ENCODE measurements around the gene ARHGAP24. TPM values are rescaled to one million over a fixed set of nuclear protein-coding genes. Genes with fewer than 3 reads are reported as not detected.

ARHGAP24 gene
- total and polyA plus RNA-seq, 2 donors (not counting 3 experiments of a cell fraction or from before 2014, with no cell fraction given) = 52.1 to 79.4 TPM

DNA sequence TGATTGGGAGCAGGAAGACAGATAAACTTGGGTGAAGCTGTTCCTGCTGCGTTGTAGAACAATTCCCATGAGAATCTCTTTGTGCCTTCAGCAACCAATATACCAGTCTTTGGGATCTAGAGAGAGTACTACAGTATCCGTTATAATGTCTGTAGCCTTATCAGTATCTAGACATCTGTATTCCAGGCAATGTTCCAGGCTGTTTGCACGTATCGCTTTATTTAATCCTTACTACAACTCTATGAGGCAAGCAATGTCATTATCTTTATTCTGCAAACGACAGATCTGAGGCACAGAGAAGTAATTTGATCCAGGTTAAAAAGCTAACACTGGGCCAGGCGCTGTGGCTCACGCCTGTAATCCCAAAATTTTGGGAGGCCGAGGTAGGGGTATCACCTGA, 251.6 kb downstream of the ARHGAP24 start:
- ChIA-PET CTCF (no interaction called here), POLR2A (no interaction called here)
- H3K27me3 ChIP-seq (ENCODE audit: control insufficient read depth in 2 of 2, insufficient read depth in 2 of 2, low read length in 2 of 2) = no peaks in the 10 kb centered on the region
- H3K4me2 ChIP-seq (ENCODE audit: insufficient read depth, low read length) = no peak overlapping the region
- no peak overlapping the region for H3K4me3 ChIP-seq (replicated peaks in 1 of 3; ENCODE audit: insufficient read depth in 1 of 3, low read depth in 1 of 3, low read length in 3 of 3)
- dilution Hi-C loops (cut with MboI; ENCODE audit: extremely low pct_ligation_motif_present, low sequenced_read_pairs) (no loop called here), intact Hi-C loops (cut with micrococcal nuclease) (no loop called here)
- no peaks in the 10 kb centered on the region for H3K9me3 ChIP-seq (replicated peaks; ENCODE audit: control insufficient read depth, insufficient read depth, low read length)
- no peak overlapping the region for H3K27ac ChIP-seq (ENCODE audit: insufficient read depth, low read depth, low read length)
- H3K79me2 ChIP-seq (ENCODE audit: control insufficient read depth, insufficient read depth, low read length) = no peaks in the 10 kb centered on the region
- H3K4me1 ChIP-seq (ENCODE audit: control insufficient read depth, extremely low read depth, insufficient read depth, low read length) = no peaks in the 10 kb centered on the region
- BruUV-seq (replicated peaks) = no TSS peak
- no peak overlapping the region for H3K9ac ChIP-seq (replicated peaks; ENCODE audit: extremely low read depth, insufficient read depth, low read length)
- H2AFZ ChIP-seq (ENCODE audit: low read depth, low read length) = no peak overlapping the region
- H3K36me3 ChIP-seq (ENCODE audit: control insufficient read depth in 2 of 2, extremely low read depth in 1 of 2, insufficient read depth in 2 of 2, low read length in 2 of 2) = no peaks in the 10 kb centered on the region
- H4K20me1 ChIP-seq (replicated peaks; ENCODE audit: control insufficient read depth, extremely low read depth, insufficient read depth, low read length) = no peaks in the 10 kb centered on the region
- DNase-seq (ENCODE audit: low read depth, low spot score) = no peak
- TF ChIP-seq CTCF (IDR thresholded peaks at IDR 0.05; ENCODE audit: extremely low read depth in 1 of 2, insufficient read depth in 1 of 2, low read depth in 1 of 2, low read length in 2 of 2) = no peak
- TF ChIP-seq POLR2AphosphoS5 (IDR thresholded peaks at IDR 0.05; ENCODE audit: insufficient read depth, low read depth, low read length) = no peak
- TF ChIP-seq EZH2 (IDR thresholded peaks at IDR 0.05; ENCODE audit: borderline replicate concordance, low read depth, low read length, severe bottlenecking) = no peak
- no peak for TF ChIP-seq FOS (IDR thresholded peaks at IDR 0.05; ENCODE audit: borderline replicate concordance, insufficient read depth, low read length)
- TF ChIP-seq MAX (IDR thresholded peaks at IDR 0.05; ENCODE audit: insufficient read depth, insufficient read length) = no peak
- TF ChIP-seq JUN (IDR thresholded peaks at IDR 0.05; ENCODE audit: borderline replicate concordance, insufficient read depth, insufficient read length, low read depth) = no peak
- TF ChIP-seq GATA2 (IDR thresholded peaks at IDR 0.05; ENCODE audit: insufficient read depth, insufficient read length, low read depth, low read length) = no peak
- no peak for TF ChIP-seq POLR2A (IDR thresholded peaks at IDR 0.05; ENCODE audit: low read depth, low read length)
- TF ChIP-seq MYC (IDR thresholded peaks at IDR 0.05; ENCODE audit: low read depth, low read length) = no peak
- H3K9me1 ChIP-seq (replicated peaks; ENCODE audit: control insufficient read depth, extremely low read depth, insufficient read depth, low read length) = no peaks in the 10 kb centered on the region
- FAIRE-seq = no peak

All from endothelial cell of umbilical vein (primary cell).